CD4-positive, alpha-beta T cell (primary cell): ENCODE results near the gene NECAP2. TPM values are rescaled to one million over a fixed set of nuclear protein-coding genes. Genes with fewer than 3 reads are reported as not detected.
"Not testable (repeated sequence)": the region's sequence is repeated elsewhere in the genome, so short reads cannot be mapped to it uniquely, and the experiment has no call there.

Source experiments
- ATAC-seq: fragments of 200-7000 bp; cut with Tn5 transposase; one replicate; pipeline ENCODE4 v1.10.0; 2022; ENCODE audit warnings: mild to moderate bottlenecking; ENCODE audit not compliant: poor library complexity
- CTCF ChIA-PET: fragments of 350-600 bp; sonication (Branson Sonifier 250); formaldehyde crosslinking; loops from one replicate; lab custom pipeline; 2021; ENCODE audit warnings: antibody characterized with exemption, inconsistent platforms; lab: Charles Lee
- POLR2A ChIA-PET: fragments of 350-600 bp; sonication (Branson Sonifier 250); formaldehyde crosslinking; loops from one replicate; lab custom pipeline; 2021; ENCODE audit warnings: antibody characterized with exemption, inconsistent platforms; lab: Charles Lee
- DNase-seq, 14 experiments: peaks; one replicate each; pipeline ENCODE4 v3.0.0-alpha.2; 2013 to 2020; ENCODE audit warnings: mixed read lengths in 2 of 14
- H3K27ac ChIP-seq, 2 donors: one replicate each; pipeline versions ENCODE4 v1.5.1 to v1.7.0; 2013; ENCODE audit warnings: low read length in 2 of 2, low read depth in 1 of 2, mild to moderate bottlenecking in 1 of 2
- H3K27me3 ChIP-seq, 2 experiments: 1 replicate in 1 of 2; 2 replicates in 1 of 2; pipeline versions ENCODE4 v1.6.1 to v1.7.0; 2013; ENCODE audit warnings: low read length in 2 of 2, control low read depth in 1 of 2, mild to moderate bottlenecking in 1 of 2, moderate library complexity in 1 of 2; ENCODE audit not compliant: insufficient read depth in 2 of 2, control insufficient read depth in 1 of 2
- H3K36me3 ChIP-seq: one replicate; pipeline ENCODE4 v1.6.1; 2013; ENCODE audit warnings: low read length, control low read depth; ENCODE audit not compliant: insufficient read depth
- H3K4me1 ChIP-seq: one replicate; pipeline ENCODE4 v1.6.1; 2013; ENCODE audit warnings: low read length, control low read depth; ENCODE audit not compliant: insufficient read depth
- H3K4me3 ChIP-seq: one replicate; pipeline ENCODE4 v1.5.1; 2013; ENCODE audit warnings: mild to moderate bottlenecking, low read length, moderate library complexity
- H3K9me3 ChIP-seq, 2 experiments: 1 replicate in 1 of 2; 2 replicates in 1 of 2; pipeline versions ENCODE4 v1.6.1 to v1.7.0; 2013; ENCODE audit warnings: low read length in 2 of 2, mild to moderate bottlenecking in 2 of 2, control low read depth in 1 of 2, moderate library complexity in 1 of 2; ENCODE audit not compliant: control insufficient read depth in 1 of 2, insufficient read depth in 1 of 2
- H3K27ac Mint-ChIP-seq: one replicate; pipeline ENCODE4 v1.8.0; 2020; ENCODE audit warnings: mixed read lengths
- H3K27me3 Mint-ChIP-seq: one replicate; pipeline ENCODE4 v1.8.0; 2021; ENCODE audit warnings: mixed read lengths
- H3K36me3 Mint-ChIP-seq: one replicate; pipeline ENCODE4 v1.8.0; 2021; ENCODE audit warnings: low read depth, mixed read lengths
- H3K4me1 Mint-ChIP-seq: one replicate; pipeline ENCODE4 v1.8.0; 2021; ENCODE audit warnings: low read depth, mixed read lengths
- H3K4me3 Mint-ChIP-seq: one replicate; pipeline ENCODE4 v1.8.0; 2020; ENCODE audit warnings: mild to moderate bottlenecking, mixed read lengths
- H3K9me3 Mint-ChIP-seq: one replicate; pipeline ENCODE4 v1.8.0; 2020; ENCODE audit warnings: mixed read lengths
- CTCF ChIP-seq: fragments of 200-600 bp; IDR thresholded peaks from one replicate; pipeline ENCODE4 v1.8.0; 2022; ENCODE audit warnings: antibody characterized with exemption, mild to moderate bottlenecking
- intact Hi-C, 2 experiments: fragments of 100-400 bp; cut with DNase I in 1 of 2; cut with micrococcal nuclease in 1 of 2; formaldehyde crosslinking; loops; one replicate each; pipeline versions ENCODE4 v1.15.1 to v1.9.0; 2023 to 2025; cut with DNase I, micrococcal nuclease
- total RNA-seq, 174 experiments: library from RNA in 2 of 174; stranded (reverse) in 2 of 174; gene quantifications; one replicate each; pipeline ENCODE4 v1.2.3 and lab custom pipeline; 2021 to 2026

Gene NECAP2
- total RNA-seq, 2 experiments from 2014 or later, result 65.8 to 66.0 TPM

DNA sequence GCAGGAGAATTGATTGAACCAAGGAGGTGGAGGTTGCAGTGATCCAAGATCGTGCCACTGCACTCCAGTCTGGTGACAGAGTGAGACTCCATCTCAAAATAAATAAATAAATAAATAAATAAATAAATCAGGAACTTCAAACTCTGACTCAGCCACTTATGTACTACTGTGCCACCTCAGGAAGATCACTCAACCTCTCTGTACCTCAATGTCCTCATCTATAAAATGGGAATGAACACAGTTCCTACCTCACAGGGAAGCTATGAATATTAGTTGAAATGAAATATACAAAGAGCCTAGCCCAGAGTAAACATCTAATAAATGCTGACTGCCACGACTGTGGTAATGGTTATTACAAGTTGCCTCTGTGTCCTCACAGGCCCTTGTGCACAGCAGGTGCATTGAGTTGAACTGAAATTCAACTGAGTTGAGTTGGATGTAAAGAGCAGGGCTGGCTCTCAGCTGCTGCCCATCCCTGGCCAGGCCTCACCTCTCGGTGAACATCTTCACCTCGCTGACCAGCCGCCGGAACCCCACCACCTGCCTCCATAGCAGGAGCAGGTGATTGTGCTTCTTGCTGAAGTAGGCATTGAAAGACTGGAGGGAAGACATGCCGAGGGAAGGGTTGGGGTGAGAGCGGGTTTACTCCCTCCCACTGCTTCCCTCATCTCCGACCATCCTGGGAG lies 48.8 kb downstream of the NECAP2 start:
- peaks cover 21% of the 10 kb centered on the region for H3K36me3 ChIP-seq
- H3K27me3 Mint-ChIP-seq, H3K4me1 Mint-ChIP-seq, H3K4me1 ChIP-seq, H3K4me3 Mint-ChIP-seq, H3K27ac Mint-ChIP-seq, H3K27ac ChIP-seq, ATAC-seq, intact Hi-C loops, DNase-seq, H3K9me3 Mint-ChIP-seq, H3K27me3 ChIP-seq, H3K9me3 ChIP-seq, CTCF ChIA-PET, H3K4me3 ChIP-seq: not testable (repeated sequence)
- POLR2A ChIA-PET, result interaction anchor here (0.5 kb wide), 1 partner anchor 125 kb away, joined by 3 read pairs; no protein-coding TSS in a partner anchor
- H3K36me3 Mint-ChIP-seq, result peaks cover 28% of the 10 kb centered on the region

DNA sequence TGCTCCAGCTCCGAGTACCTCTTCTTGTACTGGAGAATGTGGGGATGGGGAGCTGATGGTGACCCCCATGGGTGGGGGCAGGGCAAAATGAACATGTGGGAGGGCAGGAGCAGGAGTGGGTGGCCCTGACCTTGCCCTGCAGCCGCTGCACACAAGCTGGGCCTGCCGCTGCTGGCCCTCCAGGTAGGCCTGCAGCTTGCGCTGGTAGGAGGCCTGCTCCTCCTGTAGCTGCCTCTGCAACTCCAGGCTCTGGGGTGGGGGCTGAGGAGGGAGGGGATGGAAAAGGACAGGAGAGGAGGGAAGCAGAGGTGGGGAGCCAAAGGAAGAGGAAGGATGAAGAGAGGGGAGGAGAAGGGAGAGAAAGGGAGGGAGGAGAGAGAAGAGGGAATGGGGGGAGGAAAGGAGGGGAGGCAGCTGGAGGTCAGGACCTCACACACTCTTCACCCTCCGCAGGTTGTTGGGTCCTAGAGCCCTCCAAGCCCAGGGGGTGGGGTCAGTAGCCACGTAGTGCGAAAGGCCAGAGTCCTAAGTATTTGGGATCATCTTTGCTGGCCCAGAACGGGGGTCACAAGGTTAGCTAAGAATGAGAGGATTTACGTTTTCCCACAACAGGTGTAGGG lies 50.6 kb downstream of the NECAP2 start:
- intact Hi-C loops, result loop anchor here (10.0 kb wide), 3 partner anchors 46 to 126 kb away; partner anchors contain the start of genes NBPF1 (in 1 of the 2), NECAP2 (in 1 of the 2) and SZRD1 (in 1 of the 2)
- no peaks in the 10 kb centered on the region for H3K9me3 ChIP-seq
- H3K4me3 Mint-ChIP-seq, result no peak overlapping the region
- no peaks in the 10 kb centered on the region for H3K27me3 Mint-ChIP-seq
- CTCF ChIA-PET, result no interaction called here
- no peak overlapping the region for H3K4me3 ChIP-seq
- H3K9me3 Mint-ChIP-seq, result no peaks in the 10 kb centered on the region
- H3K4me1 ChIP-seq, result no peaks in the 10 kb centered on the region
- no peak for DNase-seq
- H3K36me3 ChIP-seq, result peaks cover 8% of the 10 kb centered on the region
- POLR2A ChIA-PET, result interaction anchor here (1.0 kb wide), 1 partner anchor 22 kb away, joined by 3 read pairs; no protein-coding TSS in a partner anchor
- H3K27ac Mint-ChIP-seq, result no peak overlapping the region
- no peak for ATAC-seq
- TF ChIP-seq CTCF, result no peak
- peaks cover 3% of the 10 kb centered on the region for H3K4me1 Mint-ChIP-seq
- H3K36me3 Mint-ChIP-seq, result peaks cover 16% of the 10 kb centered on the region
- H3K27me3 ChIP-seq, result no peaks in the 10 kb centered on the region
- no peak overlapping the region for H3K27ac ChIP-seq

GRCh38 chr1:16492937-16493336 lies 52.4 kb downstream of the NECAP2 start:
- H3K4me3 ChIP-seq, CTCF ChIA-PET, H3K9me3 Mint-ChIP-seq, H3K4me1 ChIP-seq, ATAC-seq, H3K27ac ChIP-seq, H3K27me3 ChIP-seq, H3K36me3 ChIP-seq, POLR2A ChIA-PET, H3K27me3 Mint-ChIP-seq, DNase-seq, H3K27ac Mint-ChIP-seq, H3K4me3 Mint-ChIP-seq, H3K9me3 ChIP-seq: not testable (repeated sequence)
- intact Hi-C loops, result loop anchor here (10.0 kb wide), 3 partner anchors 48 to 128 kb away; partner anchors contain the start of genes NBPF1 (in 1 of the 2), NECAP2 (in 1 of the 2) and SZRD1 (in 1 of the 2)
- Mint-ChIP-seq H3K36me3 (peaks cover 15% of the 10 kb centered on the region), H3K4me1 (peaks cover 15% of the 10 kb centered on the region)

GRCh38 chr1:16493731-16494130 lies 53.2 kb downstream of the NECAP2 start:
- H3K9me3 Mint-ChIP-seq, CTCF ChIA-PET, H3K4me3 ChIP-seq, H3K27me3 Mint-ChIP-seq, H3K27ac ChIP-seq, H3K36me3 Mint-ChIP-seq, H3K36me3 ChIP-seq, H3K4me3 Mint-ChIP-seq, H3K27ac Mint-ChIP-seq, ATAC-seq, POLR2A ChIA-PET, H3K4me1 ChIP-seq, H3K9me3 ChIP-seq, H3K27me3 ChIP-seq, DNase-seq: not testable (repeated sequence)
- H3K4me1 Mint-ChIP-seq, result peaks cover 17% of the 10 kb centered on the region
- intact Hi-C loops, result loop anchor here (10.0 kb wide), 3 partner anchors 49 to 129 kb away; partner anchors contain the start of genes NBPF1 (in 1 of the 2), NECAP2 (in 1 of the 2) and SZRD1 (in 1 of the 2)

GRCh38 chr1:16497474-16497904 lies 57.0 kb downstream of the NECAP2 start:
- H3K27me3 Mint-ChIP-seq, H3K36me3 ChIP-seq, H3K36me3 Mint-ChIP-seq, ATAC-seq, H3K4me3 ChIP-seq, H3K27ac ChIP-seq, CTCF ChIA-PET, H3K9me3 Mint-ChIP-seq, H3K9me3 ChIP-seq, H3K27me3 ChIP-seq: not testable (repeated sequence)
- peaks cover 20% of the 10 kb centered on the region for H3K4me1 ChIP-seq
- intact Hi-C loops, result loop anchor here (10.0 kb wide), 3 partner anchors 53 to 133 kb away; partner anchors contain the start of genes NBPF1 (in 1 of the 2), NECAP2 (in 1 of the 2) and SZRD1 (in 1 of the 2)
- POLR2A ChIA-PET, result interaction anchor here (1.4 kb wide), 1 partner anchor 57 kb away, joined by 4 read pairs; the partner anchor contains the start of gene NECAP2
- H3K4me1 Mint-ChIP-seq, result peaks cover 28% of the 10 kb centered on the region
- H3K4me3 Mint-ChIP-seq, result peak overlapping the region; percentile 91
- DNase-seq, result peak in 1 of 14 experiments; percentile 25
- H3K27ac Mint-ChIP-seq, result peak overlapping the region; percentile 75

GRCh38 chr1:16498047-16498446 lies 57.5 kb downstream of the NECAP2 start:
- H3K9me3 Mint-ChIP-seq, H3K27me3 ChIP-seq, CTCF ChIA-PET, H3K36me3 Mint-ChIP-seq, DNase-seq, H3K27me3 Mint-ChIP-seq, ATAC-seq, H3K27ac ChIP-seq, H3K9me3 ChIP-seq, H3K36me3 ChIP-seq: not testable (repeated sequence)
- peak overlapping the region; percentile 75 for H3K27ac Mint-ChIP-seq
- Histone ChIP-seq H3K4me1 (peaks cover 20% of the 10 kb centered on the region), H3K4me3 (peak overlapping the region; percentile 92)
- POLR2A ChIA-PET, result interaction anchor here (1.4 to 2.1 kb wide), 2 partner anchors 16 to 57 kb away, joined by 4 to 13 read pairs; partner anchors contain the start of genes NECAP2 and RNU1-1
- H3K4me1 Mint-ChIP-seq, result peaks cover 28% of the 10 kb centered on the region
- peak overlapping the region; percentile 91 for H3K4me3 Mint-ChIP-seq
- intact Hi-C loops, result loop anchor here (2.0 to 10.0 kb wide), 4 partner anchors 53 to 133 kb away; partner anchors contain the start of genes NECAP2 (in 2 of the 2), NBPF1 (in 1 of the 2) and SZRD1 (in 1 of the 2)
